Common myeloid progenitor, CD34-positive (primary cell): ENCODE measurements around the gene ATE1.

Experiments
- CTCF ChIA-PET: fragments of 350-600 bp; sonication (Branson Sonifier 250); formaldehyde crosslinking; loops from one replicate; lab custom pipeline; 2021; ENCODE audit warnings: antibody characterized with exemption; lab: Charles Lee
- POLR2A ChIA-PET: fragments of 350-600 bp; sonication (Branson Sonifier 250); formaldehyde crosslinking; loops from one replicate; lab custom pipeline; 2021; ENCODE audit warnings: antibody characterized with exemption; lab: Charles Lee
- DNase-seq, 3 donors: peaks; one replicate each; pipeline versions ENCODE4 v3.0.0 to v3.0.0-alpha.2; 2013
- H3K27ac ChIP-seq, 2 experiments: 1 replicate in 1 of 2; 2 replicates in 1 of 2; pipeline ENCODE4 v1.7.0; 2013; ENCODE audit warnings: inconsistent platforms in 2 of 2, low read length in 2 of 2, mild to moderate bottlenecking in 2 of 2, low read depth in 1 of 2, moderate library complexity in 1 of 2; ENCODE audit not compliant: severe bottlenecking in 2 of 2, insufficient read depth in 1 of 2, poor library complexity in 1 of 2
- H3K27me3 ChIP-seq, 5 experiments: replicated peaks in 2 of 5; 1 replicate in 3 of 5; 2 replicates in 2 of 5; pipeline versions ENCODE4 v1.6.1 to v1.7.0; 2013; ENCODE audit warnings: low read length in 4 of 5, mild to moderate bottlenecking in 2 of 5, moderate library complexity in 2 of 5, inconsistent platforms in 1 of 5; ENCODE audit not compliant: insufficient read depth in 5 of 5, control insufficient read depth in 4 of 5
- H3K36me3 ChIP-seq, 4 experiments: 1 replicate in 2 of 4; 2 replicates in 2 of 4; pipeline versions ENCODE4 v1.6.1 to v1.7.0; 2013; ENCODE audit warnings: low read length in 3 of 4, control low read depth in 1 of 4, mild to moderate bottlenecking in 1 of 4; ENCODE audit not compliant: control insufficient read depth in 4 of 4, insufficient read depth in 4 of 4
- H3K4me1 ChIP-seq, 4 experiments: 1 replicate in 3 of 4; 2 replicates in 1 of 4; pipeline versions ENCODE4 v1.6.1 to v1.7.1; 2013; ENCODE audit warnings: low read length in 3 of 4, mild to moderate bottlenecking in 3 of 4, control low read depth in 1 of 4, inconsistent platforms in 1 of 4, moderate library complexity in 1 of 4; ENCODE audit not compliant: control insufficient read depth in 4 of 4, insufficient read depth in 4 of 4; ENCODE audit errors: control extremely low read depth in 1 of 4
- H3K4me3 ChIP-seq, 7 experiments: 1 replicate in 4 of 7; 2 replicates in 3 of 7; pipeline versions ENCODE4 v1.5.1 to v1.7.0; 2013; ENCODE audit warnings: mild to moderate bottlenecking in 7 of 7, low read length in 6 of 7, moderate library complexity in 6 of 7, inconsistent platforms in 2 of 7, low read depth in 2 of 7, control low read depth in 1 of 7; ENCODE audit not compliant: insufficient read depth in 4 of 7, control insufficient read depth in 1 of 7; ENCODE audit errors: extremely low read depth in 1 of 7
- H3K9me3 ChIP-seq, 5 experiments: 1 replicate in 4 of 5; 2 replicates in 1 of 5; pipeline versions ENCODE4 v1.6.1 to v1.7.1; 2013; ENCODE audit warnings: low read length in 4 of 5, mild to moderate bottlenecking in 2 of 5, inconsistent platforms in 1 of 5, low read depth in 1 of 5, moderate library complexity in 1 of 5; ENCODE audit not compliant: control insufficient read depth in 4 of 5, insufficient read depth in 2 of 5; ENCODE audit errors: control extremely low read depth in 1 of 5
- WGBS: methylation state at CpG from one replicate; pipeline ENCODE4 v1.1.5; 2013; ENCODE audit not compliant: insufficient coverage; 5-methylcytosine and 5-hydroxymethylcytosine counted together

ATE1 gene

DNA sequence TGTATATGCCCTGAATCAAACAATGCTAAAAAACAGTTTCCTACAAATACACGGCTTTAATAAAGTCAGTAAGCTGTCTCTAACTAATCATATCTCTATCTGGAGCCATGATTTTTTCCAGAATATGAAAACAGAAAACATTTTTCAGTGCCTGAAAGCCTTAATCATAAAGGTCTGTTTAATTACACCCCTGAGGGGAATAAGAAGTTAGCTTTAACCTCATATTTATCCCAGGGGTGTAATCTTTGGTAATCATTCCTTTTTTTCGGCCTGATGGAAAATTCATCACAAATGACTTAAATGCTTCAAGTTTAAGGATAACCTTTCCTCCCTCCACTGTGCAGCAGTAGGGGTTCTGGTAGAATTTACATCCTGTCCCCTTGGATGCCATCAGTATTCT lies 124.2 kb downstream of the ATE1 start:
- no peaks in the 10 kb centered on the region for H3K9me3 ChIP-seq
- H3K27me3 ChIP-seq, result no peaks in the 10 kb centered on the region
- no peak overlapping the region for H3K4me3 ChIP-seq
- H3K4me1 ChIP-seq, result no peaks in the 10 kb centered on the region
- ChIA-PET CTCF (no interaction called here), POLR2A (no interaction called here)
- H3K27ac ChIP-seq, result no peak overlapping the region
- no peak for DNase-seq
- peaks cover 0 to 3% (median 1%) of the 10 kb centered on the region in 4 experiments for H3K36me3 ChIP-seq
- WGBS, result 100% methylated on average over 1 of the region's 2 CpGs

DNA sequence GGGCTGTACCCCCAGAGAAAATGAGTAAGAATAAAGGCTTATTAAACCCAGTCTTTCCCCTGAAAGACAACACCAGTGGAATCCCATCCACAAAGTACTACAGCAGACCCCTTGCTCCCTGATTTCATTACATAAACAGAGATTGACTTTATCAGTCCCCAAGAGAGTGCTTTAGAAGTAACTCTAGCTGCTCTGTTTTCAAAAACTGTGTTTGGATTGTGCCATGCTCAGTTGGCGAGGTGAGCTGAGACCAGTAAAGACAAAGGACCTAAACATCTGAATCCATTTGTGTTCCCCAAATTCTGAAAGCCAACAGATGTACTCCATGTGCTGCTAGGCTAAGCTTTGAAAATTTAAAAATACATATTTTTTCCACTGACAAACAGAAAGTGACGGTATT lies 127.0 kb downstream of the ATE1 start:
- no peaks in the 10 kb centered on the region for H3K9me3 ChIP-seq
- H3K4me3 ChIP-seq, result no peak overlapping the region
- no peak for DNase-seq
- peaks cover 0 to 4% (median 0%) of the 10 kb centered on the region in 4 experiments for H3K4me1 ChIP-seq
- H3K36me3 ChIP-seq, result peaks cover 0 to 3% (median 1%) of the 10 kb centered on the region in 4 experiments
- CTCF ChIA-PET, result no interaction called here
- no peak overlapping the region for H3K27ac ChIP-seq
- POLR2A ChIA-PET, result no interaction called here
- WGBS, result 100% methylated on average over 2 of the region's 2 CpGs
- H3K27me3 ChIP-seq, result no peaks in the 10 kb centered on the region

DNA sequence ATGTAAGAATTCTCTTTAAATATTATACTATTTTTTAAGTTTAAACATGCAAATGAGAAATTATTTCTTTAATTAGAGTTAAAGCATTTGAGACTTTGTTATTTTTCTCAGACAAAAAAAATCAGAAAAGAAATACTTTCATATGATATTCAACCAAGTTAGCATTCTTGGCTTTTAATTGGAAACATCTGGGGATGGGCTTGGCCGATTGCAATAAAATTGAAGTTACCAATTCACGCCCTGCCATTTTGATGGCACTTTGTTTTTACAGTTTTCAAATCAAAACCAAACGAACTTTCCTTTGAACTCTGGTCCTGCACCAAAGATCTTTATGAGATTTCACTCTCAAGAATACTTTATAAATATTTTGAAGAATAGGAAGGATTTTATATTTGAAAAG lies 127.7 kb downstream of the ATE1 start:
- Histone ChIP-seq H3K36me3 (peaks cover 0 to 3% (median 1%) of the 10 kb centered on the region in 4 experiments), H3K27me3 (no peaks in the 10 kb centered on the region), H3K27ac (no peak overlapping the region), H3K4me3 (no peak overlapping the region), H3K4me1 (peaks cover 0 to 4% (median 0%) of the 10 kb centered on the region in 4 experiments), H3K9me3 (no peaks in the 10 kb centered on the region)
- 100% methylated on average over 2 of the region's 3 CpGs for WGBS
- no peak for DNase-seq
- POLR2A ChIA-PET, result no interaction called here
- CTCF ChIA-PET, result no interaction called here

DNA sequence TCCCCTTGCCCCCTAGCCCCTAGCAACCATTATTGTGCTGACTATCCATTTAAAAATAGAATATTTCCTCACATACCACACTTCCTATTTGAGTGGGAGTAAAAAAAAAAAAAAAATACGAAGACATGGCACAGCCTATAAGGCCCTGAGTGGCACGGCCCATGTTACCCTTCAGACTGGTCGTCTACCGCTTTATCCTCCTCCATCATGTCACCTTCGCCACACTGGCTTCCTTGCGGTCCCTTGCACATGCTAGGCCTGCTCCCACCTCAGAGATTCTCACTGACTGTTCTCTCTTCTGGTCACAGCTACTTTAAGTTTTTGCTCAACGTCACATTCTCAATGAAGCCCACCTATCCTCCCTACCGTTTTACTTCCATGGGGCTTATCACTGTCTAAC lies 130.3 kb downstream of the ATE1 start:
- ChIA-PET CTCF (no interaction called here), POLR2A (no interaction called here)

DNA sequence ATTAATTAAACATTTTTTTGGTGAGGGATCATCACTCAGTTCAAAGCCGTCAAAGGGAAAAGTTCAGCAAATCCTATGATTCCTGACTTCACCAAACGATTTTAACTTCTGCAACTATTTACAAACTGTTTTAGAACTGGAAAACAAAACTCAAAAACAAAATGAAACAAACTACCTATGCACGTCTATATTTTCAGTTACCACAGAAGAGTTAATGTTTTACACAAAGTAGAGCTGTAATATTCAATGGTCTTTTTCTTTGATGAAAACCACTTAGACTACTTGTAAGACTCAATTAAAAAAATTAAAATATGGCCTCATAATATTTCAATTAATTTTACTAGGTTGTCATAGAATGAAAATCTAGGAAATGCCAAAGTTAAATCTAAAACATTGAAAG lies 131.5 kb downstream of the ATE1 start:
- H3K27me3 ChIP-seq, result no peaks in the 10 kb centered on the region
- no peak for DNase-seq
- ChIA-PET POLR2A (no interaction called here), CTCF (no interaction called here)
- H3K4me1 ChIP-seq, result peaks cover 0 to 4% (median 0%) of the 10 kb centered on the region in 4 experiments
- peaks cover 0 to 12% (median 9%) of the 10 kb centered on the region in 4 experiments for H3K36me3 ChIP-seq
- no peak overlapping the region for H3K4me3 ChIP-seq
- H3K27ac ChIP-seq, result no peak overlapping the region
- H3K9me3 ChIP-seq, result no peaks in the 10 kb centered on the region
- WGBS, result 100% methylated on average over 2 of the region's 3 CpGs

More for the DNA sequence above, 130.3 kb downstream of the ATE1 start:
- peaks cover 0 to 4% (median 0%) of the 10 kb centered on the region in 4 experiments for H3K4me1 ChIP-seq
- WGBS, result 77% methylated on average over 5 of the region's 8 CpGs
- DNase-seq, result peak in 1 of 3 donors; percentile 1
- H3K9me3 ChIP-seq, result no peaks in the 10 kb centered on the region
- no peaks in the 10 kb centered on the region for H3K27me3 ChIP-seq
- no peak overlapping the region for H3K27ac ChIP-seq
- peaks cover 0 to 7% (median 2%) of the 10 kb centered on the region in 4 experiments for H3K36me3 ChIP-seq
- H3K4me3 ChIP-seq, result no peak overlapping the region

DNA sequence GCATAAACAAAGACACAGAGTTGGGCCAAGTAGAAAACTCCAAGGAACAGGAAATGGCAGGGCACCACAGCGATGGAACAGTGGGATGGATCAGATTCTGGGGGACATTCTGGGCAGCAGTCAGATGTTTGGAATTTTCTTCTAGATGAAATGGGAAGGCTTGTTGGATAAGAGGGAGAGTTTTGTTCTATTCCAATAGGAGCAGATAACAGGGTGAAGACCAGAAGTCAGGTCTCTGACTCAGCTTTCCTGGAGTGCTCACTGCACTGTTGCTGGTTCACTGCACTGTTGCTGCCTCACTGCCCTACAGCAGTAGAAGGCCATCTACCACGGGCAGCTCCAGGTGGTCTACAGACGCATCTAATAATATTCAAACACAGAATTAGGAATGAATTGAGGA lies 135.6 kb downstream of the ATE1 start:
- POLR2A ChIA-PET, result no interaction called here
- H3K9me3 ChIP-seq, result no peaks in the 10 kb centered on the region
- H3K4me1 ChIP-seq, result peaks cover 0 to under 1% (median 0%) of the 10 kb centered on the region in 4 experiments
- H3K36me3 ChIP-seq, result peaks cover 0 to 20% (median 18%) of the 10 kb centered on the region in 4 experiments
- H3K4me3 ChIP-seq, result no peak overlapping the region
- H3K27me3 ChIP-seq, result no peaks in the 10 kb centered on the region
- H3K27ac ChIP-seq, result no peak overlapping the region
- CTCF ChIA-PET, result no interaction called here
- 100% methylated on average over 1 of the region's 3 CpGs for WGBS
- DNase-seq, result no peak

DNA sequence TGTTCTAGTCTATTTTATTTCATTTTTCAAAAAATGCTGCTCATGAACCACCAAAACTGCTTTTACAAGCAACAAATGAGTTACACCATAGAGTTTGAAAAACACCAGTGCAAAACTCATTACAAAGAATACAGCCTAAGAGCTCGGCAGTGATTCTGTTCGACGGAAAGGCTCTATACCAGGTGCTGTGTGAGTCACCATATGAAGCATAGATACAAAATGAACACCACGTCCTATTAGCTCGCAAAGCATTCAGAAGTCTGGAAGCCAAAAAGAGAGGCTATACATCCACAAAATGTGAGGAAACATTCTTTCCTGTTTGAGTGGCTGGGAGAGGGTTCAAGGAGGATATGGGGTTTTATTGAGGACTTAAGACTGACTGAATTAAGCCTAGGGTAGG lies 136.1 kb downstream of the ATE1 start:
- ChIA-PET POLR2A (no interaction called here), CTCF (no interaction called here)
- Histone ChIP-seq H3K4me1 (no peaks in the 10 kb centered on the region), H3K27me3 (no peaks in the 10 kb centered on the region), H3K4me3 (no peak overlapping the region), H3K36me3 (peaks cover 0 to 23% (median 18%) of the 10 kb centered on the region in 4 experiments), H3K27ac (no peak overlapping the region), H3K9me3 (no peaks in the 10 kb centered on the region)
- WGBS, result 100% methylated on average over 5 of the region's 5 CpGs
- DNase-seq, result no peak
